GM12878 (cell line): ENCODE data around the gene NBEAL1. TPM values are rescaled to one million over a fixed set of nuclear protein-coding genes. Genes with fewer than 3 reads are reported as not detected.
"Not testable (repeated sequence)": the region's sequence is repeated elsewhere in the genome, so short reads cannot be mapped to it uniquely, and the experiment has no call there.

Experiments
- ATAC-seq: fragments of 200-7000 bp; cut with Tn5 transposase; 3 replicates; pipeline ENCODE4 v1.9.1; 2020; ENCODE audit warnings: mild to moderate bottlenecking, moderate library complexity
- BruUV-seq: library from RNA; stranded (reverse); fragments of 400-500 nt; replicated peaks from 2 replicates; lab custom pipeline; 2021; lab: Mats Ljungman, UMichigan
- CTCF ChIA-PET: fragments of 300-600 bp; sonication (Branson Sonifier 250); formaldehyde crosslinking; extraction: SDS; loops from one replicate; lab custom pipeline; 2021; ENCODE audit warnings: inconsistent platforms; lab: Yijun Ruan, JAX
- POLR2A ChIA-PET: fragments of 350-600 bp; formaldehyde crosslinking; extraction: SDS; loops from one replicate; lab custom pipeline; 2021; ENCODE audit warnings: inconsistent platforms; lab: Charles Lee
- RAD21 ChIA-PET: fragments of 300-600 bp; sonication (Branson Sonifier 250); formaldehyde crosslinking; loops from one replicate; lab custom pipeline; 2023; ENCODE audit warnings: antibody characterized with exemption; ENCODE audit not compliant: unreplicated experiment; lab: Charles Lee
- SMC1A ChIA-PET: fragments of 300-600 bp; sonication (Branson Sonifier 250); formaldehyde crosslinking; loops from one replicate; lab custom pipeline; 2023; ENCODE audit not compliant: unreplicated experiment, uncharacterized antibody; lab: Charles Lee
- DNase-seq: peaks from one replicate; pipeline ENCODE4 v3.0.0-alpha.2; 2011; ENCODE audit warnings: low read depth, low spot score
- FAIRE-seq: peaks from 3 replicates; lab custom pipeline; 2011; peaks lifted over from hg19 to GRCh38; lab: Jason Lieb, UNC
- H2AFZ ChIP-seq: 2 replicates; pipeline ENCODE4 v1.6.0; 2011; ENCODE audit warnings: low read depth, low read length, control low read depth; ENCODE audit not compliant: control insufficient read depth
- H3K27ac ChIP-seq: 2 replicates; pipeline ENCODE4 v1.5.1; 2011; ENCODE audit warnings: control low read depth; ENCODE audit not compliant: control insufficient read depth, insufficient read depth
- H3K27me3 ChIP-seq, 2 experiments: replicated peaks in 1 of 2; 2 replicates each; pipeline versions ENCODE4 v1.6.0 to v1.6.1; 2011; ENCODE audit warnings: low read length in 1 of 2; ENCODE audit not compliant: control insufficient read depth in 2 of 2, insufficient read depth in 2 of 2
- H3K36me3 ChIP-seq, 2 experiments: 2 replicates each; pipeline ENCODE4 v1.5.1; 2011; ENCODE audit warnings: low read length in 1 of 2; ENCODE audit not compliant: control insufficient read depth in 2 of 2, insufficient read depth in 2 of 2
- H3K4me1 ChIP-seq: 2 replicates; pipeline ENCODE4 v1.6.1; 2011; ENCODE audit warnings: mild to moderate bottlenecking, low read length, moderate library complexity, mixed read lengths; ENCODE audit not compliant: control insufficient read depth, insufficient read depth
- H3K4me2 ChIP-seq: 2 replicates; pipeline ENCODE4 v1.6.0; 2011; ENCODE audit warnings: control low read depth; ENCODE audit not compliant: control insufficient read depth, insufficient read depth
- H3K4me3 ChIP-seq: fragments of 200-600 bp; sonication (generic); 2 replicates; pipeline ENCODE4 v1.5.1; 2016
- H3K79me2 ChIP-seq: 2 replicates; pipeline ENCODE4 v1.6.0; 2011; ENCODE audit warnings: low read length; ENCODE audit not compliant: control insufficient read depth, insufficient read depth
- H3K9ac ChIP-seq: 2 replicates; pipeline ENCODE4 v1.8.0; 2011; ENCODE audit warnings: low read length, control low read depth, mixed read lengths; ENCODE audit not compliant: control insufficient read depth, insufficient read depth
- H3K9me3 ChIP-seq: replicated peaks from 3 replicates; pipeline ENCODE4 v1.5.1; 2011; ENCODE audit warnings: mild to moderate bottlenecking, low read length; ENCODE audit not compliant: control insufficient read depth, insufficient read depth
- H4K20me1 ChIP-seq: 2 replicates; pipeline ENCODE4 v1.6.0; 2011; ENCODE audit not compliant: control insufficient read depth, insufficient read depth
- BCL3 ChIP-seq: IDR thresholded peaks from 2 replicates; pipeline ENCODE4 v1.6.1; 2011; ENCODE audit warnings: borderline replicate concordance, low read depth, mild to moderate bottlenecking, moderate library complexity, low read length; ENCODE audit not compliant: insufficient read depth, poor library complexity, severe bottlenecking
- ESRRA ChIP-seq: IDR thresholded peaks from 2 replicates; pipeline ENCODE4 v1.6.1; 2012; ENCODE audit warnings: mild to moderate bottlenecking, low read length, improper control_type of control experiment
- HCFC1 ChIP-seq: fragments of 150-350 bp; IDR thresholded peaks from 2 replicates; pipeline ENCODE4 v1.6.1; 2014; ENCODE audit warnings: low read length
- HDGF ChIP-seq: fragments of 450-650 bp; IDR thresholded peaks from 2 replicates; pipeline ENCODE4 v1.6.1; 2016; ENCODE audit warnings: antibody characterized with exemption
- IRF3 ChIP-seq: fragments of 450-650 bp; IDR thresholded peaks from 2 replicates; pipeline ENCODE4 v1.6.1; 2014; ENCODE audit warnings: mild to moderate bottlenecking
- MTA2 ChIP-seq: fragments of 450-650 bp; IDR thresholded peaks from 2 replicates; pipeline ENCODE4 v1.6.1; 2016; ENCODE audit warnings: low read depth, mild to moderate bottlenecking, moderate library complexity
- NR2C2 ChIP-seq: IDR thresholded peaks from 2 replicates; pipeline ENCODE4 v1.6.1; 2011; ENCODE audit warnings: borderline replicate concordance, low read depth; ENCODE audit not compliant: control insufficient read depth, insufficient read length
- PKNOX1 ChIP-seq: fragments of 450-650 bp; IDR thresholded peaks from 2 replicates; pipeline ENCODE4 v1.6.1; 2016; ENCODE audit warnings: mild to moderate bottlenecking
- RAD51 ChIP-seq: fragments of 450-650 bp; IDR thresholded peaks from 2 replicates; pipeline ENCODE4 v1.6.1; 2016; ENCODE audit warnings: moderate library complexity, mild to moderate bottlenecking, inconsistent platforms
- RB1 ChIP-seq: fragments of 450-650 bp; formaldehyde crosslinking; IDR thresholded peaks from 2 replicates; pipeline ENCODE4 v1.6.1; 2017; ENCODE audit warnings: mild to moderate bottlenecking, borderline replicate concordance
- RCOR1 ChIP-seq: conservative IDR thresholded peaks from 2 replicates; pipeline ENCODE4 v1.6.1; 2012; ENCODE audit warnings: low read depth, low read length, improper control_type of control experiment
- RUNX3 ChIP-seq: IDR thresholded peaks from 2 replicates; pipeline ENCODE4 v1.6.1; 2012; ENCODE audit warnings: low read length, inconsistent platforms
- SIX5 ChIP-seq: IDR thresholded peaks from 2 replicates; pipeline ENCODE4 v1.6.1; 2011; ENCODE audit warnings: mild to moderate bottlenecking, low read depth, low read length, moderate library complexity; ENCODE audit not compliant: severe bottlenecking
- ZNF217 ChIP-seq: fragments of 450-650 bp; IDR thresholded peaks from 2 replicates; pipeline ENCODE4 v1.6.1; 2017; ENCODE audit warnings: antibody characterized with exemption, mild to moderate bottlenecking
- ZNF622 ChIP-seq: fragments of 450-650 bp; IDR thresholded peaks from 2 replicates; pipeline ENCODE4 v1.6.1; 2017; ENCODE audit warnings: mild to moderate bottlenecking, inconsistent platforms
- WGBS: methylation state at CpG from one replicate; pipeline ENCODE4 v1.1.6; 2016; ENCODE audit warnings: low lambda C conversion rate; ENCODE audit not compliant: insufficient replicate concordance, insufficient coverage; ENCODE audit errors: missing lambda C conversion rate; 5-methylcytosine and 5-hydroxymethylcytosine counted together
- in situ Hi-C: fragments of 300-500 bp; cut with MboI; formaldehyde crosslinking; loops from 9 replicates; pipeline ENCODE4 v1.14.3; 2018; ENCODE audit warnings: mixed read lengths
- intact Hi-C: fragments of 100-400 bp; cut with micrococcal nuclease; formaldehyde crosslinking; loops from one replicate; pipeline ENCODE4 v1.14.2; 2022; ENCODE audit not compliant: unreplicated experiment
- polyA plus RNA-seq, 11 experiments: library from polyadenylated mRNA; depleted of rRNA in 4 of 11; unstranded in 6 of 11; stranded (reverse) in 5 of 11; fragments of >200 nt; fragmentation: Nextera tagmentation in 4 of 11; fragmentation: Illumina TruSeq in 1 of 11; extraction: Ambion mirVana in 4 of 11; extraction: Trizol in 1 of 11; gene quantifications; 1 replicate in 1 of 11; 2 replicates in 10 of 11; pipeline versions ENCODE4 v1.2.1 to v1.2.3, GENCODE V29; 2011 to 2016; ENCODE audit warnings: inconsistent platforms in 2 of 11, missing spikeins in 2 of 11, low read depth in 1 of 11
- total RNA-seq, 4 experiments: library from RNA; depleted of rRNA in 3 of 4; stranded (reverse); fragments of >200 nt in 3 of 4; fragmentation: Illumina TruSeq in 1 of 4; extraction: Trizol in 1 of 4; gene quantifications; 2 replicates each; pipeline versions ENCODE4 v1.2.1 to v1.2.3, GENCODE V29; 2013 to 2021

NBEAL1 gene
- total and polyA plus RNA-seq, 10 of the 15 experiments (the other 5 are each of a cell fraction or from before 2014, with no cell fraction given): 1.9 to 16.1 (median 7.2) TPM

GRCh38 chr2:203105996-203106395, 91.3 kb downstream of the NBEAL1 start:
- Histone ChIP-seq H4K20me1 (no peaks in the 10 kb centered on the region), H3K4me2 (no peak overlapping the region), H3K9ac (no peak overlapping the region), H3K79me2 (no peaks in the 10 kb centered on the region), H3K27me3 (no peaks in the 10 kb centered on the region), H2AFZ (no peak overlapping the region), H3K4me1 (no peaks in the 10 kb centered on the region), H3K36me3 (no peaks in the 10 kb centered on the region), H3K9me3 (peaks cover 12% of the 10 kb centered on the region), H3K4me3 (no peak overlapping the region), H3K27ac (no peak overlapping the region)
- in situ Hi-C loops (no loop called here), intact Hi-C loops (no loop called here)
- ChIA-PET POLR2A (interaction anchor here (1.0 kb wide), 1 partner anchor 21 kb away, joined by 3 read pairs; no protein-coding TSS in a partner anchor), RAD21 (no interaction called here), CTCF (interaction anchor here (0.6 kb wide), 1 partner anchor 213 kb away, joined by 4 read pairs; no protein-coding TSS in a partner anchor), SMC1A (no interaction called here)
- no peak for ATAC-seq
- no peak for DNase-seq
- no peak for FAIRE-seq
- TF ChIP-seq ZNF217 (no peak), NR2C2 (no peak), IRF3 (no peak), SIX5 (no peak), ESRRA (no peak), RB1 (no peak), PKNOX1 (no peak), HDGF (no peak), HCFC1 (no peak), BCL3 (no peak), MTA2 (no peak), ZNF622 (no peak), RAD51 (no peak), RUNX3 (no peak), RCOR1 (no peak)
- BruUV-seq: no TSS peak

- CTCF ChIA-PET: interaction anchor here (0.6 kb wide), 1 partner anchor 298 kb away, joined by 3 read pairs; no protein-coding TSS in a partner anchor
- in situ Hi-C loops: not testable (repeated sequence)
These were observed 95.8 kb downstream of the NBEAL1 start for GRCh38 chr2:203110496-203110895.

More at GRCh38 chr2:203110496-203110895, 95.8 kb downstream of the NBEAL1 start:
- H2AFZ ChIP-seq, H4K20me1 ChIP-seq, DNase-seq, H3K4me3 ChIP-seq, H3K4me2 ChIP-seq, H3K79me2 ChIP-seq, H3K36me3 ChIP-seq, ATAC-seq, BruUV-seq, intact Hi-C loops, FAIRE-seq, H3K9ac ChIP-seq, H3K27ac ChIP-seq, H3K4me1 ChIP-seq, H3K9me3 ChIP-seq, POLR2A ChIA-PET, H3K27me3 ChIP-seq: not testable (repeated sequence)
- SMC1A ChIA-PET: interaction anchor here (1.1 kb wide), 1 partner anchor 13 kb away, joined by 3 read pairs; no protein-coding TSS in a partner anchor
- RAD21 ChIA-PET: interaction anchor here (0.7 kb wide), 1 partner anchor 17 kb away, joined by 3 read pairs; no protein-coding TSS in a partner anchor
- 50% methylated on average over 2 of the region's 4 CpGs for WGBS
